Umbilical cord (tissue), 2 donors: ENCODE measurements around the gene CECR2. TPM values are rescaled to one million over a fixed set of nuclear protein-coding genes. Genes with fewer than 3 reads are reported as not detected.

Experiments used
- DNase-seq: peaks from one replicate; pipeline ENCODE4 v3.0.0-alpha.2; 2015; ENCODE audit warnings: low spot score
- total RNA-seq: library from RNA; depleted of rRNA; stranded (reverse); fragments of >200 nt; gene quantifications from one replicate; pipeline ENCODE4 v1.2.3, GENCODE V29; 2014; ENCODE audit warnings: low replicate concordance; ENCODE audit not compliant: insufficient read depth

Gene CECR2
- total RNA-seq, 1 donor from 2014 or later, result 1.2 TPM

DNA sequence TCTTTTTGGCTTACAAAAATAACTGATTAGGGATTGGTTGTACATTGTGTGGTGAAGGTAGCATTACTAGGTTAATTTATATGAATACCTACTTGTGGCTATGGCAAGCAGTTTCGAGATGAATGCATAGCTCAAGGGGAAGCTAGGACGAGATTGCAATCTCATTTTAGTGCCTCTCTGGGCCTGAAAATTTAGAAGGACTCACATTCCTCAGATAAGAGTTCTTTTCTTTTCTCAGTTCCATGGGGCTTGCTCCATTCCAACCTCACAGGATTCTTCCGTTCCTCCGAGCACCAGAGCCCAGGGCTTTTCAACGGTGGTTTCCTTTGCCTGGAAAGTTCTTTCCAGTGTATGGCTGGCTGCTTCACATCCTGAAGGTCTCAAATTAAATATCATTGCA is 82.1 kb downstream of the CECR2 start:
- DNase-seq, result no peak

DNA sequence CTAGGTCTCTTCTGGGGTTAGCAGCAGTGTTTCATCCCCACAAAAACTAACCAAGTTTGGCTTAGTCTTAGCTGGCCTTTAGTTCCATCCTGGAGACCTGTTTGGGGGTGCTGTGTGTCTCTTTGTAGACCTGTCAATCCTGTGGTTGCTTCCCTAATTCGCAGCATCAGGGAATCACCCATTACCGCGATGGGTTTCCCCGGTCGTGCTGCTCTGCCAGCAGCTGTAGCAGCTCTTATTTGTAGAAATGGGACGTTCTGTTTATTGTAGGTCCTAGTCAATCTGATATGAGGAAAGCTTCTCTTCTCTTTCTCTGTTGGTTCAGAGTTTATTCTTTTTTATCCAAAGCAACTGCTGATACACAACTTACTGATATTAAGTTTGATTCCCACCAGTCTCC is 91.6 kb downstream of the CECR2 start:
- DNase-seq, result no peak

- DNase-seq, result no peak
Observed at GRCh38 chr22:17470880-17471500, 101.7 kb downstream of the CECR2 start.

- DNase-seq, result no peak
Observed at GRCh38 chr22:17471886-17472535, 102.8 kb downstream of the CECR2 start.

DNA sequence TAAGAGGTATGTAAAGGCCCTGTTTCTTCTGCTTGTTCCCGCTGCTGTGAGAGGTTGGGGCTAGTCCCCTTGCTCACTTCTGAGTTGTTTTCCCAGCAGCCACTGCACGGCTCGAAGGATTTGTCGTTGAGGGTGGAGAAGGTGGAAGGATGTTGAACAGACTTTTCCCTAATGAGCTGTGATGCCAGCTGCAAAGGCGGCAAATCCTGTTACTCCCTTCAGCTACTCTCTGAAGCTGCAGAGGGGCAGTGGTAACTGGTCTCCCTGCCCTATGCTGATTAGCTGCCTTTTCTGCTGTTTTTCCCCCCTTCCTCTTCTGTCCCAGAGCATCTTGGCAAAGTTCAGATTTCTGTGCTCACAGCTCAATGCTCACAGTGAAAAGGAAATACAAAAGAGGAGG is 103.7 kb downstream of the CECR2 start:
- DNase-seq, result peak; percentile 55

GRCh38 chr22:17475318-17476230 is 106.3 kb downstream of the CECR2 start:
- DNase-seq, result no peak

- no peak for DNase-seq
Observed at GRCh38 chr22:17476838-17477237, 107.6 kb downstream of the CECR2 start.

GRCh38 chr22:17477391-17477833 is 108.2 kb downstream of the CECR2 start:
- DNase-seq, result peak; percentile 60

- no peak for DNase-seq
Observed at GRCh38 chr22:17479135-17479534, 109.9 kb downstream of the CECR2 start.

- DNase-seq, result no peak
Observed at GRCh38 chr22:17481424-17481823, 112.2 kb downstream of the CECR2 start.

GRCh38 chr22:17483688-17484372 is 114.6 kb downstream of the CECR2 start:
- DNase-seq, result no peak

GRCh38 chr22:17484608-17485007 is 115.3 kb downstream of the CECR2 start:
- DNase-seq, result no peak

- no peak for DNase-seq
Observed at GRCh38 chr22:17486313-17486712, 117.1 kb downstream of the CECR2 start.

- DNase-seq, result no peak
Observed at GRCh38 chr22:17486719-17487118, 117.5 kb downstream of the CECR2 start.

DNA sequence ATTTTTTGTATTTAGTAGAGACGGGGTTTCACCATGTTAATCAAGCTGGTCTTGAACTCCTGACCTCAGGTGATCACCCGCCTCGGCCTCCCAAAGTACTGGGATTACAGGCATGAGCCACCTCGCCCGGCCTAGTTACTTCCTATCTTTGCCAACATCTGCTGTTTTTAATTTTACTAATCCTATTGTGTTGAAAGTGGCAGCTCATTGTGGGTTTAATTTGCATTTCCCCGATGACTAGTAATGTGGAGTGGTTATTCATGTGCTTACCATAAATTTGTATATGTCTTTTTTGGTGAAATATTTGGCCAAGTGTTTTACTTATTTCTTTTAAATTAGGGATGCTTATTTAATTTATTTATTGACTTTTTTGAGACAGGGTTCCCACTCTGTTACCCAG is 119.8 kb downstream of the CECR2 start:
- no peak for DNase-seq

DNA sequence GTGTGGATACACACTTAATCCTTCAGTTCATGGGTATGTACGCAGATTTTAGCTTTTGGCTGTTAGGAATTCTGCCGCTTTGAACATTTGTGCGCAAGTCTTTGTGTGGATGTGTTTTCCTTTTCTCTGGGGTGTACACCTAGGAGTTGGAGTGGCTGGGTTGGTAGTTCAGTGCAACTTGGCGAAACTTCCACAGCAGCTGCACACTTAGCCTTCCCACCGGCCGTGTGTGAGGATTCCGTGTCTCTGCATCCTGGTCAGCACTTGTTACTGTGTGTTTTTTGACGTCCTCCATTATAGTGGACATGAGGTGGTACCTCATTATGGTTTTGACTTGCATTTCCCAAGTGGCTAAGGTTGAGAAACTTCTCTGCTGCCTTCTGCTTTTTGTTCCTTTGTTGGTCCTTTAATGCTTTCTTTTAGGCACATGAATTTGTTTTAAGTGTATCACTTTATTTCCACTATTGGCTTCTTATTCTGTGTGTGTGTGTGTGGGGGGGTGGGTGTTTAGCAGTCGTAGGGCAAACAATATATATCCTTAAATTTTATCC is 121.9 kb downstream of the CECR2 start:
- no peak for DNase-seq

GRCh38 chr22:17492247-17492646 is 123.0 kb downstream of the CECR2 start:
- DNase-seq, result no peak

- no peak for DNase-seq
Observed at GRCh38 chr22:17493419-17493981, 124.2 kb downstream of the CECR2 start.

- no peak for DNase-seq
Observed at GRCh38 chr22:17496841-17497240, 127.6 kb downstream of the CECR2 start.

DNA sequence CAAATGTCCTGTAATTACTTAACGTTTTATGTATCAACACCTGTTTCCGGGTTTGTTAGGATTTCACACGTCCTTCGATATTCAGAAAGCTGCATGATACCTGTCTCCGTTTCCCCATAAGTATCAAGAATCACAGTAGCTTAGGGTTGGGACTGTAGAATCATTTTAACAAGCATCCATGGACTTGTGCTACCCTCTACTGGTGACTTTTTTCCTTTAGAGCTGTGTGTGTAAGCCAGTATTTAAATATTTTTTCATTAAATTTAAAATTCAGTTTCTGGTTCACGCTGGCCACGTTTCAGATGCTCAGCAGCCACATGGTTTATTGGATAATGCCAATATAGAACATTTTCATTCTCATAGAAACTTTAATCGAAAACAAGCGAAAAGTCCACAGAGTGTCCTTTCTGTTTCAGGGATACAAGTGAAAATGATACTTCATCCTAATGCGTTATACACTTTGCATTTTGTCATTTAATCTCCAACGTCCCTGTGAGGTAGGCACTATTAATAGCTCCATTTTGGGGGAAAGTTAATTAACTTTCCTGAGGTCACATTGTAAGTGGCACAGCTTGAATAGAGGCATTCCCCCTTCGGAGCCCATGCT is 132.5 kb downstream of the CECR2 start:
- peak; percentile 81 for DNase-seq

GRCh38 chr22:17508110-17508509 is 138.8 kb downstream of the CECR2 start:
- DNase-seq, result no peak
